Stromal cell of bone marrow (primary cell): ENCODE data around the gene FBXO31.
"Not testable (repeated sequence)": the region's sequence is repeated elsewhere in the genome, so short reads cannot be mapped to it uniquely, and the experiment has no call there.

ENCODE experiments used
- DNase-seq: peaks from one replicate; pipeline ENCODE4 v3.0.0-alpha.2; 2012; ENCODE audit warnings: low read depth

The FBXO31 gene

GRCh38 chr16:87342978-87343752 is 40.4 kb downstream of the FBXO31 start:
- DNase-seq = no peak

- no peak for DNase-seq
These were observed 41.1 kb downstream of the FBXO31 start for GRCh38 chr16:87342504-87342903.

- DNase-seq = no peak
These were observed 43.4 kb downstream of the FBXO31 start for GRCh38 chr16:87340198-87340597.

- DNase-seq = not testable (repeated sequence)
These were observed 43.9 kb downstream of the FBXO31 start for GRCh38 chr16:87339724-87340105.

GRCh38 chr16:87339086-87339723 is 44.4 kb downstream of the FBXO31 start:
- DNase-seq = no peak

GRCh38 chr16:87338155-87338765 is 45.3 kb downstream of the FBXO31 start:
- no peak for DNase-seq

- no peak for DNase-seq
These were observed 46.3 kb downstream of the FBXO31 start for GRCh38 chr16:87337262-87337771.

- no peak for DNase-seq
These were observed 46.9 kb downstream of the FBXO31 start for GRCh38 chr16:87336434-87337240.

GRCh38 chr16:87335625-87336433 is 47.7 kb downstream of the FBXO31 start:
- no peak for DNase-seq

GRCh38 chr16:87334651-87335624 is 48.6 kb downstream of the FBXO31 start:
- DNase-seq = no peak

GRCh38 chr16:87333581-87334331 is 49.8 kb downstream of the FBXO31 start:
- DNase-seq = no peak

GRCh38 chr16:87333101-87333500 is 50.5 kb downstream of the FBXO31 start:
- no peak for DNase-seq

- DNase-seq = no peak
These were observed 51.4 kb downstream of the FBXO31 start for GRCh38 chr16:87332150-87332549.

- DNase-seq = no peak
These were observed 52.3 kb downstream of the FBXO31 start for GRCh38 chr16:87331241-87331801.

GRCh38 chr16:87330646-87331045 is 52.9 kb downstream of the FBXO31 start:
- DNase-seq = no peak

- DNase-seq = no peak
These were observed 53.3 kb downstream of the FBXO31 start for GRCh38 chr16:87330257-87330624.

GRCh38 chr16:87329436-87330256 is 53.9 kb downstream of the FBXO31 start:
- no peak for DNase-seq

- no peak for DNase-seq
These were observed 54.7 kb downstream of the FBXO31 start for GRCh38 chr16:87328846-87329245.
